Brain microvascular endothelial cell (primary cell): Measurements from ENCODE around the gene DDRGK1.

Experiments
- DNase-seq: peaks from one replicate; pipeline ENCODE4 v3.0.0-alpha.2; 2020
- H3K27ac ChIP-seq: fragments of 250-450 bp; sonication (Bioruptor Pico); 2 replicates; pipeline ENCODE4 v1.5.1; 2020; ENCODE audit warnings: mild to moderate bottlenecking, moderate library complexity
- H3K27me3 ChIP-seq: fragments of 250-450 bp; sonication (Bioruptor Pico); replicated peaks from 2 replicates; pipeline ENCODE4 v1.5.1; 2020; ENCODE audit warnings: mild to moderate bottlenecking
- H3K36me3 ChIP-seq: fragments of 250-450 bp; sonication (Bioruptor Pico); replicated peaks from 2 replicates; pipeline ENCODE4 v1.5.1; 2020; ENCODE audit warnings: mild to moderate bottlenecking
- H3K4me3 ChIP-seq: 2 replicates; pipeline ENCODE4 v1.5.1; 2011; ENCODE audit warnings: low read depth, mild to moderate bottlenecking, control low read depth, low read length, moderate library complexity
- CTCF ChIP-seq: IDR thresholded peaks from 2 replicates; pipeline ENCODE4 v1.5.1; 2011; ENCODE audit warnings: low read depth, mild to moderate bottlenecking, moderate library complexity, low read length, control low read depth, inconsistent platforms; ENCODE audit errors: missing control alignments
- in situ Hi-C: cut with HindIII; loops from 2 replicates; pipeline ENCODE4 v1.10.0; 2017; ENCODE audit warnings: low sequenced_read_pairs, low pct_ligation_motif_present

The DDRGK1 gene

GRCh38 chr20:3174442-3175261 is 29.8 kb downstream of the DDRGK1 start:
- Histone ChIP-seq H3K27ac (no peak overlapping the region), H3K27me3 (no peaks in the 10 kb centered on the region), H3K36me3 (no peaks in the 10 kb centered on the region), H3K4me3 (peak overlapping the region; percentile 79)
- DNase-seq: peak; percentile 4
- no peak for TF ChIP-seq CTCF
- in situ Hi-C loops: no loop called here

GRCh38 chr20:3173610-3174441 is 30.7 kb downstream of the DDRGK1 start:
- peak; percentile 54 for DNase-seq
- Histone ChIP-seq H3K27ac (peak overlapping the region; percentile 26), H3K36me3 (no peaks in the 10 kb centered on the region), H3K4me3 (peak overlapping the region; percentile 79), H3K27me3 (no peaks in the 10 kb centered on the region)
- peak; percentile 24 for TF ChIP-seq CTCF
- in situ Hi-C loops: no loop called here

- Histone ChIP-seq H3K36me3 (no peaks in the 10 kb centered on the region), H3K27ac (peak within 1 kb of the TSS; percentile 59), H3K4me3 (peak within 1 kb of the TSS; percentile 79), H3K27me3 (no peaks in the 10 kb centered on the region)
- TF ChIP-seq CTCF: no peak
- peak; percentile 36 for DNase-seq
- in situ Hi-C loops: no loop called here
Measured at GRCh38 chr20:3172933-3173609, 31.4 kb downstream of the DDRGK1 start, which contains the start of gene LZTS3. Gene LZTS3, minus strand, starts transcription at chr20:3173549. Its CDS starts 6,386 bp downstream, at chr20:3167163.

DNA sequence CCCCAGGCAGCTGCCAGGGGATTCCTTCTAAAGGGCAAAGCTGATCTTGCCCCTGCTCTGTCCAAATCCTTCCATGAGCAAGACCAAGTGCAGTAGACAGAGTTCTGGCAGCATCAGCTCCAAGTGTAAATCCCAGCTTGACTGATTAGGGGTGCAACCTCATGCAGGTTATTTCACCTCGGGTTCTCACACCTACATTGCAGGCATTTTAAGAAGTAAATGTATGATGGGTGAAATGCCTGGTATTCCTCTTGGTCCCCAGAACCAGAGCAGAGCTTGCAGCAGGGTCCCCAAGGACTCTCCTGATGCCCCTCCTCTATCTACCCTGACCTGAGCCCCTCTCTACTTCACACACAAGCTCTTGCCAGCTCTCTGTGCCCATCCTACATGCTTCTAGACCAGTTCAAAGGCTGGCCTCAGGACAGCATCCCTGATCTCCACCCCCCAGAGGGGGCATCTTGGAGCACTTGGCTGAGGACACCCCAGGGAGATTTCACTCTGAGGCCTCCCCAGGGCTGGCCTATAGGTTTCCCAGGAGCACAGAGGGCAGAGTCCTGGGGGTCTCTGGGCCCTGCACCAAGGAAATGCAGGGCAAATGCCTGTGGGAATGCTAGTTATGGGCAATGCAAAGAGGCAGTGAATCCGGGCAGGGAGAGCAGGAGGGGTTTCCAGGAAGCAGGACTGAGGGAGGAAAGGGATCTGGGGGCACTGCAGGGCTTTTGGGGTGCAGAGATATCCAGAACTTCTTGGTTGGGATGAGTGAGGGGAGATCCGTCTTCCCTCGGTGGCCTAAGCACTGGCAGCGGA is 32.2 kb downstream of the DDRGK1 start:
- DNase-seq: no peak
- peak overlapping the region; percentile 79 for H3K4me3 ChIP-seq

More for the DNA sequence above, 32.2 kb downstream of the DDRGK1 start:
- no peak for TF ChIP-seq CTCF
- Histone ChIP-seq H3K27ac (no peak overlapping the region), H3K36me3 (no peaks in the 10 kb centered on the region), H3K27me3 (no peaks in the 10 kb centered on the region)
- in situ Hi-C loops: no loop called here
